Natural killer cell (primary cell): ENCODE measurements around the gene MLPH. TPM values are rescaled to one million over a fixed set of nuclear protein-coding genes. Genes with fewer than 3 reads are reported as not detected.

Experiments
- ATAC-seq, 3 donors: fragments of 150-1000 bp in 2 of 3; fragments of 200-7000 bp in 1 of 3; cut with Tn5 transposase; 1 replicate in 1 of 3; 2 replicates in 2 of 3; pipeline ENCODE4 v1.10.0; 2021; ENCODE audit warnings: mild to moderate bottlenecking in 2 of 3, moderate library complexity in 2 of 3
- DNase-seq, 2 donors: peaks; one replicate each; pipeline versions ENCODE4 v3.0.0 to v3.0.0-alpha.2; 2013 to 2021; ENCODE audit warnings: mixed read lengths in 1 of 2
- H3K27ac ChIP-seq: one replicate; pipeline ENCODE4 v1.5.1; 2013; ENCODE audit warnings: mild to moderate bottlenecking, low read length
- H3K27me3 ChIP-seq: one replicate; pipeline ENCODE4 v1.6.1; 2013; ENCODE audit warnings: low read length; ENCODE audit not compliant: control insufficient read depth, insufficient read depth
- H3K36me3 ChIP-seq: one replicate; pipeline ENCODE4 v1.6.1; 2013; ENCODE audit warnings: low read length; ENCODE audit not compliant: control insufficient read depth, insufficient read depth
- H3K4me1 ChIP-seq: one replicate; pipeline ENCODE4 v1.6.1; 2013; ENCODE audit warnings: low read length; ENCODE audit not compliant: control insufficient read depth, insufficient read depth
- H3K4me3 ChIP-seq: one replicate; pipeline ENCODE4 v1.5.1; 2013; ENCODE audit warnings: low read length
- H3K9me3 ChIP-seq: one replicate; pipeline ENCODE4 v1.6.1; 2013; ENCODE audit warnings: low read length; ENCODE audit not compliant: control insufficient read depth, insufficient read depth
- H3K27ac Mint-ChIP-seq, 2 donors: one replicate each; pipeline ENCODE4 v1.8.0; 2022; ENCODE audit warnings: mild to moderate bottlenecking in 2 of 2, mixed read lengths in 2 of 2, moderate library complexity in 1 of 2
- H3K27me3 Mint-ChIP-seq, 2 donors: one replicate each; pipeline ENCODE4 v1.8.0; 2022; ENCODE audit warnings: low read depth in 2 of 2, mixed read lengths in 2 of 2
- H3K36me3 Mint-ChIP-seq: one replicate; pipeline ENCODE4 v1.8.0; 2022; ENCODE audit warnings: mixed read lengths
- H3K4me1 Mint-ChIP-seq, 2 donors: one replicate each; pipeline ENCODE4 v1.8.0; 2022; ENCODE audit warnings: mixed read lengths in 2 of 2
- H3K4me3 Mint-ChIP-seq: one replicate; pipeline ENCODE4 v1.8.0; 2022; ENCODE audit warnings: mild to moderate bottlenecking, moderate library complexity, mixed read lengths
- H3K9me3 Mint-ChIP-seq, 2 donors: one replicate each; pipeline ENCODE4 v1.8.0; 2022; ENCODE audit warnings: mixed read lengths in 2 of 2
- CTCF ChIP-seq: fragments of 200-600 bp; IDR thresholded peaks from one replicate; pipeline ENCODE4 v1.8.0; 2022; ENCODE audit warnings: antibody characterized with exemption
- WGBS: methylation state at CpG from one replicate; pipeline ENCODE4 v1.1.7; 2013; ENCODE audit warnings: missing lambda C conversion rate; ENCODE audit not compliant: insufficient coverage; 5-methylcytosine and 5-hydroxymethylcytosine counted together
- intact Hi-C: fragments of 100-400 bp; cut with micrococcal nuclease; formaldehyde crosslinking; loops from one replicate; pipeline ENCODE4 v1.14.2; 2022
- total RNA-seq, 4 donors: library from RNA; stranded (reverse); fragments of 120-200 nt in 1 of 4; gene quantifications; one replicate each; pipeline versions ENCODE4 v1.2.3 to v1.2.4, GENCODE V29; 2013 to 2022

Gene MLPH
- total RNA-seq, 3 donors from 2014 or later (not counting 1 experiment from before 2014, with no cell fraction given): not detected

DNA sequence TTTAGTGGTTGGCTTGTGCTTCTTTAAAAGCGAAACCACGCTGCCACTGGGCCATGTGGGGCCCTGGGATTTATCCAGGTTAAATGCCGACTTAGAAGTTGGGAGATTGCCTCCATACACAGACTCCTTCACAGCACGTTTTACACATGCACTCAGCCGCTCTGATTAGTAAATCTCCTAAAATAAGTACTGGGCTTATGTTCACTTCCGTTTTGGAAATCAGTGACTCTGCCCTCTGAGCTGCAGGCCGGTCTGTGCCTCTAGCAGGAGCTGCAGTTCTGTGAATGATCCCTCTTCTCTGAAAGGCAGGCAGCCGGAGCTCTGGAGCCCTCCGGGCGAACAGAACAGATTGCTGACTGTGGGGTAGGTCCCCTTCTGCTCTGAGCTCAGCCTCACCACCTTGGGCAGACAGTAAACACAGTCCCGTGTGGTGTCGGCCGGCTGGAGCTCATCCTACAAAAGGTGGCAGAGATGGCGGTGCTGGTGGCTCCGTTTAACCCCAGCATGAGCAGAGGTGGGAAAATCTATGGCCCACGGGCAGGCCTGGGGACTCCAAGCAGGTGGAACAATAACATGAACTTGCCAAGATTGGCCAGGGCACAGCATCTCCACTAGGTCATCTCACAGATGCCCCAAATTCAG lies 113.3 kb downstream of the MLPH start:
- TF ChIP-seq CTCF: no peak
- H3K4me3 Mint-ChIP-seq: no peak overlapping the region
- Histone ChIP-seq H3K27ac (no peak overlapping the region), H3K9me3 (no peaks in the 10 kb centered on the region), H3K27me3 (no peaks in the 10 kb centered on the region), H3K4me3 (no peak overlapping the region), H3K4me1 (peaks cover 18% of the 10 kb centered on the region), H3K36me3 (no peaks in the 10 kb centered on the region)
- DNase-seq: no peak
- intact Hi-C loops: no loop called here
- H3K9me3 Mint-ChIP-seq: no peaks in the 10 kb centered on the region
- peak overlapping the region in 1 of 2 donors; percentile 9 for H3K27ac Mint-ChIP-seq
- 96% methylated on average over 16 of the region's 16 CpGs for WGBS
- no peak for ATAC-seq
- H3K4me1 Mint-ChIP-seq: peaks cover 16 to 34% of the 10 kb centered on the region in 2 donors
- H3K36me3 Mint-ChIP-seq: no peaks in the 10 kb centered on the region
- no peaks in the 10 kb centered on the region for H3K27me3 Mint-ChIP-seq

GRCh38 chr2:237601453-237602116 lies 114.5 kb downstream of the MLPH start:
- H3K27ac ChIP-seq: no peak overlapping the region
- Mint-ChIP-seq H3K9me3 (no peaks in the 10 kb centered on the region), H3K36me3 (no peaks in the 10 kb centered on the region), H3K4me1 (peaks cover 16 to 34% of the 10 kb centered on the region in 2 donors), H3K27ac (peak overlapping the region; percentile 85 to 93), H3K4me3 (no peak overlapping the region), H3K27me3 (no peaks in the 10 kb centered on the region)
- no peak for ATAC-seq
- H3K27me3 ChIP-seq: no peaks in the 10 kb centered on the region
- H3K36me3 ChIP-seq: no peaks in the 10 kb centered on the region
- peaks cover 18% of the 10 kb centered on the region for H3K4me1 ChIP-seq
- H3K4me3 ChIP-seq: no peak overlapping the region
- no peaks in the 10 kb centered on the region for H3K9me3 ChIP-seq
- WGBS: 93% methylated on average over 14 of the region's 14 CpGs
- intact Hi-C loops: no loop called here
- TF ChIP-seq CTCF: no peak
- DNase-seq: no peak

GRCh38 chr2:237602409-237602808 lies 115.4 kb downstream of the MLPH start:
- Mint-ChIP-seq H3K27ac (peak overlapping the region; percentile 85 to 93), H3K9me3 (no peaks in the 10 kb centered on the region), H3K4me1 (peaks cover 16 to 32% of the 10 kb centered on the region in 2 donors), H3K27me3 (no peaks in the 10 kb centered on the region), H3K36me3 (no peaks in the 10 kb centered on the region), H3K4me3 (no peak overlapping the region)
- peaks cover 18% of the 10 kb centered on the region for H3K4me1 ChIP-seq
- intact Hi-C loops: no loop called here
- ATAC-seq (no peak), DNase-seq (no peak)
- TF ChIP-seq CTCF: no peak
- no peak overlapping the region for H3K4me3 ChIP-seq
- H3K27me3 ChIP-seq: no peaks in the 10 kb centered on the region
- H3K36me3 ChIP-seq: no peaks in the 10 kb centered on the region
- WGBS: 97% methylated on average over 5 of the region's 7 CpGs
- H3K9me3 ChIP-seq: no peaks in the 10 kb centered on the region
- H3K27ac ChIP-seq: no peak overlapping the region
